ENCODE results near the gene RIMBP2. TPM values are rescaled to one million over a fixed set of nuclear protein-coding genes. Genes with fewer than 3 reads are reported as not detected.

RIMBP2 gene
- total and polyA plus RNA-seq, 2 experiments from 2014 or later, result 0.31 to 0.37 TPM

DNA sequence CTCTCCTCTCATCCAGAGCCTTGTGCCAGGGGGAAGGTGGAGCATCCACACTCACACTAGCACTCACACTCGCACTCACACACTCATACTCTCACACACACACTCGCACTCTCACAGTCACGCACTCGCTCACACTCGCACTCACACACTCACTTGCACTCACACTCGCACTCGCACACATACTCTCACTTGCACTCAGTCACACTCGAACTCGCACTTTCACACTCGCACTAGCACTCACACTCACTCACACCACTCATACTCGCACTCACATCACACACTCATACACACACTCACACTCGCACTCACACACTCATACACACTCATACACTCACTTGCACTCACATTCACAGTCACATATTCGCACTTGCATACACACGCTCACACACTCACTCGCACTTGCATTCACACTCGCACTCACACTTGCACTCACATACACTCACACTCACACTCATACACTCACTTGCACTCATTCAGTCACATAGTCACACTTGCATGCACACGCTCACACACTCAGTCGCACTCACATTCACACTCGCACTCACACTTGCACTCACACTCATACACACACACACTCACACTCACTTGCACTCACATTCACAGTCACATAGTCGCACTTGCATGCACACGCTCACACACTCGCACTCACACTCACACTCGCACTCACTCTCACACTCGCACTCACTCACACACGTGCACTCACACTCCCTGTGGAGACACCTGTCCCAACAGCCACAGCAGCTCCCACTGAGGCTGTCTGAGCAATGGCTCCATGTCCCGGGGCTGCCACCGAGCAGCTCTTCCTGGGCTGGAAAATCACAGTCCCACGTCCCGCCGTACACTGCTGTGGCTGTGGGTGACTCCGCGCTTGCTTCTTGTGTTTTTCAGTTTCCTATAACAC lies 12.3 kb upstream of the RIMBP2 start:
- Histone ChIP-seq H3K27me3 (ENCODE audit: insufficient read depth) (no peaks in the 10 kb centered on the region), H3K27ac (ENCODE audit: low read depth) (no peak overlapping the region), H3K4me2 (no peak overlapping the region), H3K4me1 (ENCODE audit: insufficient read depth) (no peaks in the 10 kb centered on the region), H2AFZ (no peak overlapping the region), H3K4me3 (no peak overlapping the region), H3K9me2 (ENCODE audit: insufficient read depth) (no peaks in the 10 kb centered on the region), H3K79me2 (replicated peaks; ENCODE audit: insufficient read depth) (no peaks in the 10 kb centered on the region), H4K20me1 (replicated peaks; ENCODE audit: insufficient read depth) (no peaks in the 10 kb centered on the region), H3K36me3 (ENCODE audit: insufficient read depth) (no peaks in the 10 kb centered on the region), H3F3A (replicated peaks; ENCODE audit: low read depth) (peaks cover 4% of the 10 kb centered on the region; the same call in 1 of the 2 replicates)
- no peak overlapping the region for H3K27ac Mint-ChIP-seq
- no peak for ATAC-seq
- no peaks in the 10 kb centered on the region for H3K4me1 Mint-ChIP-seq
- peaks cover 9% of the 10 kb centered on the region for H3K27me3 Mint-ChIP-seq (ENCODE audit: insufficient read depth, low read depth, poor library complexity)
- H3K4me3 Mint-ChIP-seq, result no peak overlapping the region
- peaks cover 18% of the 10 kb centered on the region for H3K36me3 Mint-ChIP-seq (ENCODE audit: low read depth)
- DNase-seq (ENCODE audit: low spot score), result no peak
- H3K9me3 Mint-ChIP-seq, result peaks cover 80% of the 10 kb centered on the region
- TF ChIP-seq ZNF331 (CRISPR knock-in tag; IDR thresholded peaks at IDR 0.05; ENCODE audit: low read depth) (no peak), EZH2 (IDR thresholded peaks at IDR 0.05; ENCODE audit: low read depth, unreplicated experiment) (no peak), POLR2AphosphoS5 (IDR thresholded peaks at IDR 0.05; ENCODE audit: low read depth) (no peak), EZH2phosphoT487 (IDR thresholded peaks at IDR 0.05; ENCODE audit: unreplicated experiment) (no peak), NANOG (IDR thresholded peaks at IDR 0.05; ENCODE audit: borderline replicate concordance) (no peak), ZNF114 (CRISPR knock-in tag; IDR thresholded peaks at IDR 0.05) (no peak), STAT1 (IDR thresholded peaks at IDR 0.05; ENCODE audit: unreplicated experiment) (no peak), CREB1 (CRISPR knock-in tag; IDR thresholded peaks at IDR 0.05; ENCODE audit: low read depth) (no peak)
- TF ChIP-seq, protein P1, sequence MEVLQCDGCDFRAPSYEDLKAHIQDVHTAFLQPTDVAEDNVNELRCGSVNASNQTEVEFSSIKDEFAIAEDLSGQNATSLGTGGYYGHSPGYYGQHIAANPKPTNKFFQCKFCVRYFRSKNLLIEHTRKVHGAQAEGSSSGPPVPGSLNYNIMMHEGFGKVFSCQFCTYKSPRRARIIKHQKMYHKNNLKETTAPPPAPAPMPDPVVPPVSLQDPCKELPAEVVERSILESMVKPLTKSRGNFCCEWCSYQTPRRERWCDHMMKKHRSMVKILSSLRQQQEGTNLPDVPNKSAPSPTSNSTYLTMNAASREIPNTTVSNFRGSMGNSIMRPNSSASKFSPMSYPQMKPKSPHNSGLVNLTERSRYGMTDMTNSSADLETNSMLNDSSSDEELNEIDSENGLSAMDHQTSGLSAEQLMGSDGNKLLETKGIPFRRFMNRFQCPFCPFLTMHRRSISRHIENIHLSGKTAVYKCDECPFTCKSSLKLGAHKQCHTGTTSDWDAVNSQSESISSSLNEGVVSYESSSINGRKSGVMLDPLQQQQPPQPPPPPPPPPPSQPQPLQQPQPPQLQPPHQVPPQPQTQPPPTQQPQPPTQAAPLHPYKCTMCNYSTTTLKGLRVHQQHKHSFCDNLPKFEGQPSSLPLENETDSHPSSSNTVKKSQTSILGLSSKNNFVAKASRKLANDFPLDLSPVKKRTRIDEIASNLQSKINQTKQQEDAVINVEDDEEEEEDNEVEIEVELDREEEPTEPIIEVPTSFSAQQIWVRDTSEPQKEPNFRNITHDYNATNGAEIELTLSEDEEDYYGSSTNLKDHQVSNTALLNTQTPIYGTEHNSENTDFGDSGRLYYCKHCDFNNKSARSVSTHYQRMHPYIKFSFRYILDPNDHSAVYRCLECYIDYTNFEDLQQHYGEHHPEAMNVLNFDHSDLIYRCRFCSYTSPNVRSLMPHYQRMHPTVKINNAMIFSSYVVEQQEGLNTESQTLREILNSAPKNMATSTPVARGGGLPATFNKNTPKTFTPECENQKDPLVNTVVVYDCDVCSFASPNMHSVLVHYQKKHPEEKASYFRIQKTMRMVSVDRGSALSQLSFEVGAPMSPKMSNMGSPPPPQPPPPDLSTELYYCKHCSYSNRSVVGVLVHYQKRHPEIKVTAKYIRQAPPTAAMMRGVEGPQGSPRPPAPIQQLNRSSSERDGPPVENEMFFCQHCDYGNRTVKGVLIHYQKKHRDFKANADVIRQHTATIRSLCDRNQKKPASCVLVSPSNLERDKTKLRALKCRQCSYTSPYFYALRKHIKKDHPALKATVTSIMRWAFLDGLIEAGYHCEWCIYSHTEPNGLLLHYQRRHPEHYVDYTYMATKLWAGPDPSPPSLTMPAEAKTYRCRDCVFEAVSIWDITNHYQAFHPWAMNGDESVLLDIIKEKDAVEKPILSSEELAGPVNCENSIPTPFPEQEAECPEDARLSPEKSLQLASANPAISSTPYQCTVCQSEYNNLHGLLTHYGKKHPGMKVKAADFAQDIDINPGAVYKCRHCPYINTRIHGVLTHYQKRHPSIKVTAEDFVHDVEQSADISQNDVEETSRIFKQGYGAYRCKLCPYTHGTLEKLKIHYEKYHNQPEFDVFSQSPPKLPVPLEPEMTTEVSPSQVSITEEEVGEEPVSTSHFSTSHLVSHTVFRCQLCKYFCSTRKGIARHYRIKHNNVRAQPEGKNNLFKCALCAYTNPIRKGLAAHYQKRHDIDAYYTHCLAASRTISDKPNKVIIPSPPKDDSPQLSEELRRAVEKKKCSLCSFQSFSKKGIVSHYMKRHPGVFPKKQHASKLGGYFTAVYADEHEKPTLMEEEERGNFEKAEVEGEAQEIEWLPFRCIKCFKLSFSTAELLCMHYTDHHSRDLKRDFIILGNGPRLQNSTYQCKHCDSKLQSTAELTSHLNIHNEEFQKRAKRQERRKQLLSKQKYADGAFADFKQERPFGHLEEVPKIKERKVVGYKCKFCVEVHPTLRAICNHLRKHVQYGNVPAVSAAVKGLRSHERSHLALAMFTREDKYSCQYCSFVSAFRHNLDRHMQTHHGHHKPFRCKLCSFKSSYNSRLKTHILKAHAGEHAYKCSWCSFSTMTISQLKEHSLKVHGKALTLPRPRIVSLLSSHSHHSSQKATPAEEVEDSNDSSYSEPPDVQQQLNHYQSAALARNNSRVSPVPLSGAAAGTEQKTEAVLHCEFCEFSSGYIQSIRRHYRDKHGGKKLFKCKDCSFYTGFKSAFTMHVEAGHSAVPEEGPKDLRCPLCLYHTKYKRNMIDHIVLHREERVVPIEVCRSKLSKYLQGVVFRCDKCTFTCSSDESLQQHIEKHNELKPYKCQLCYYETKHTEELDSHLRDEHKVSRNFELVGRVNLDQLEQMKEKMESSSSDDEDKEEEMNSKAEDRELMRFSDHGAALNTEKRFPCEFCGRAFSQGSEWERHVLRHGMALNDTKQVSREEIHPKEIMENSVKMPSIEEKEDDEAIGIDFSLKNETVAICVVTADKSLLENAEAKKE (CRISPR knock-in tag; IDR thresholded peaks at IDR 0.05), result no peak
- TF ChIP-seq, protein P2, sequence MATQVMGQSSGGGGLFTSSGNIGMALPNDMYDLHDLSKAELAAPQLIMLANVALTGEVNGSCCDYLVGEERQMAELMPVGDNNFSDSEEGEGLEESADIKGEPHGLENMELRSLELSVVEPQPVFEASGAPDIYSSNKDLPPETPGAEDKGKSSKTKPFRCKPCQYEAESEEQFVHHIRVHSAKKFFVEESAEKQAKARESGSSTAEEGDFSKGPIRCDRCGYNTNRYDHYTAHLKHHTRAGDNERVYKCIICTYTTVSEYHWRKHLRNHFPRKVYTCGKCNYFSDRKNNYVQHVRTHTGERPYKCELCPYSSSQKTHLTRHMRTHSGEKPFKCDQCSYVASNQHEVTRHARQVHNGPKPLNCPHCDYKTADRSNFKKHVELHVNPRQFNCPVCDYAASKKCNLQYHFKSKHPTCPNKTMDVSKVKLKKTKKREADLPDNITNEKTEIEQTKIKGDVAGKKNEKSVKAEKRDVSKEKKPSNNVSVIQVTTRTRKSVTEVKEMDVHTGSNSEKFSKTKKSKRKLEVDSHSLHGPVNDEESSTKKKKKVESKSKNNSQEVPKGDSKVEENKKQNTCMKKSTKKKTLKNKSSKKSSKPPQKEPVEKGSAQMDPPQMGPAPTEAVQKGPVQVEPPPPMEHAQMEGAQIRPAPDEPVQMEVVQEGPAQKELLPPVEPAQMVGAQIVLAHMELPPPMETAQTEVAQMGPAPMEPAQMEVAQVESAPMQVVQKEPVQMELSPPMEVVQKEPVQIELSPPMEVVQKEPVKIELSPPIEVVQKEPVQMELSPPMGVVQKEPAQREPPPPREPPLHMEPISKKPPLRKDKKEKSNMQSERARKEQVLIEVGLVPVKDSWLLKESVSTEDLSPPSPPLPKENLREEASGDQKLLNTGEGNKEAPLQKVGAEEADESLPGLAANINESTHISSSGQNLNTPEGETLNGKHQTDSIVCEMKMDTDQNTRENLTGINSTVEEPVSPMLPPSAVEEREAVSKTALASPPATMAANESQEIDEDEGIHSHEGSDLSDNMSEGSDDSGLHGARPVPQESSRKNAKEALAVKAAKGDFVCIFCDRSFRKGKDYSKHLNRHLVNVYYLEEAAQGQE (IDR thresholded peaks at IDR 0.05; ENCODE audit: unreplicated experiment), result no peak
- TF ChIP-seq, protein P3, sequence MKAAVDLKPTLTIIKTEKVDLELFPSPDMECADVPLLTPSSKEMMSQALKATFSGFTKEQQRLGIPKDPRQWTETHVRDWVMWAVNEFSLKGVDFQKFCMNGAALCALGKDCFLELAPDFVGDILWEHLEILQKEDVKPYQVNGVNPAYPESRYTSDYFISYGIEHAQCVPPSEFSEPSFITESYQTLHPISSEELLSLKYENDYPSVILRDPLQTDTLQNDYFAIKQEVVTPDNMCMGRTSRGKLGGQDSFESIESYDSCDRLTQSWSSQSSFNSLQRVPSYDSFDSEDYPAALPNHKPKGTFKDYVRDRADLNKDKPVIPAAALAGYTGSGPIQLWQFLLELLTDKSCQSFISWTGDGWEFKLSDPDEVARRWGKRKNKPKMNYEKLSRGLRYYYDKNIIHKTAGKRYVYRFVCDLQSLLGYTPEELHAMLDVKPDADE (IDR thresholded peaks at IDR 0.05), result no peak
- TF ChIP-seq, protein P4, sequence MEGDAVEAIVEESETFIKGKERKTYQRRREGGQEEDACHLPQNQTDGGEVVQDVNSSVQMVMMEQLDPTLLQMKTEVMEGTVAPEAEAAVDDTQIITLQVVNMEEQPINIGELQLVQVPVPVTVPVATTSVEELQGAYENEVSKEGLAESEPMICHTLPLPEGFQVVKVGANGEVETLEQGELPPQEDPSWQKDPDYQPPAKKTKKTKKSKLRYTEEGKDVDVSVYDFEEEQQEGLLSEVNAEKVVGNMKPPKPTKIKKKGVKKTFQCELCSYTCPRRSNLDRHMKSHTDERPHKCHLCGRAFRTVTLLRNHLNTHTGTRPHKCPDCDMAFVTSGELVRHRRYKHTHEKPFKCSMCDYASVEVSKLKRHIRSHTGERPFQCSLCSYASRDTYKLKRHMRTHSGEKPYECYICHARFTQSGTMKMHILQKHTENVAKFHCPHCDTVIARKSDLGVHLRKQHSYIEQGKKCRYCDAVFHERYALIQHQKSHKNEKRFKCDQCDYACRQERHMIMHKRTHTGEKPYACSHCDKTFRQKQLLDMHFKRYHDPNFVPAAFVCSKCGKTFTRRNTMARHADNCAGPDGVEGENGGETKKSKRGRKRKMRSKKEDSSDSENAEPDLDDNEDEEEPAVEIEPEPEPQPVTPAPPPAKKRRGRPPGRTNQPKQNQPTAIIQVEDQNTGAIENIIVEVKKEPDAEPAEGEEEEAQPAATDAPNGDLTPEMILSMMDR (conservative IDR thresholded peaks at IDR 0.05; ENCODE audit: low read depth in 2 of 2), result no peak
